ENCODE results near the gene LRRTM2. TPM values are rescaled to one million over a fixed set of nuclear protein-coding genes. Genes with fewer than 3 reads are reported as not detected.

LRRTM2 gene
- total and polyA plus RNA-seq, 2 donors (not counting 3 experiments of a cell fraction or from before 2014, with no cell fraction given) = 0.06 to 0.20 TPM

DNA sequence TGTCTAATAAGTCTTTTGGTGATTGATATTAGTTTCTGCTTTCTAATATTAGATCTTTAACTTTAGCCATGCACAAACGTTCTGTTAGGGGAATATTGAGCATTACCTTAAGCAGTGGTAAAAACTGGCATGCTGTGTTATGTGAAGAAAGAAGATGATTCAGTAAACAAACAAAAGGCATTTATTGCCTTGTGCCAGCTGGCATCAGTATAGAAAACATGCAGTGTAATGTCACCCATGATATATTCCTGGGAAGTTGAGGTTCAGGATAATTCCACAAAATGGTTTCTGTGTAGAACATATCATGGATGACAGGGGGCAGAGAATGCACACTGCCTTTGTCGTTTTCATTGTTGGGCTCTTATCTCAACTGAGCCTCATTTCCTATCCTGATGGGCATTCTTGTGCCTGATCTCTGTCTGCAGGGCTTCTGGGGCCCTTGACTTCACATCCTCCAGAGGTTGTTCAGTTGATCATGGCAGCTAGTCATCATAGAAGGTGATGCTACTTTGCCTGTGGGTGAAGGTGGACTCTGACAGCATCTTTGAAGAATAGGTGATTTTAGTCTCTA lies 24.2 kb downstream of the LRRTM2 start:
- no peak overlapping the region for H3K27ac ChIP-seq (ENCODE audit: insufficient read depth, low read depth, low read length)
- peaks cover 17% of the 10 kb centered on the region for H4K20me1 ChIP-seq (replicated peaks; ENCODE audit: control insufficient read depth, extremely low read depth, insufficient read depth, low read length)
- no peak overlapping the region for H3K4me2 ChIP-seq (ENCODE audit: insufficient read depth, low read length)
- DNase-seq (ENCODE audit: low read depth, low spot score) (peak; percentile 41), FAIRE-seq (no peak)
- H3K9ac ChIP-seq (replicated peaks; ENCODE audit: extremely low read depth, insufficient read depth, low read length) = no peak overlapping the region
- intact Hi-C loops (cut with micrococcal nuclease) (no loop called here), dilution Hi-C loops (cut with MboI; ENCODE audit: extremely low pct_ligation_motif_present, low sequenced_read_pairs) (no loop called here)
- H3K79me2 ChIP-seq (ENCODE audit: control insufficient read depth, insufficient read depth, low read length) = peaks cover 90% of the 10 kb centered on the region
- no peak overlapping the region for H3K4me3 ChIP-seq (replicated peaks in 1 of 3; ENCODE audit: insufficient read depth in 1 of 3, low read depth in 1 of 3, low read length in 3 of 3)
- TF ChIP-seq JUN (IDR thresholded peaks at IDR 0.05; ENCODE audit: borderline replicate concordance, insufficient read depth, insufficient read length, low read depth) (no peak), CTCF (IDR thresholded peaks at IDR 0.05; ENCODE audit: extremely low read depth in 1 of 2, insufficient read depth in 1 of 2, low read depth in 1 of 2, low read length in 2 of 2) (no peak), POLR2A (IDR thresholded peaks at IDR 0.05; ENCODE audit: low read depth, low read length) (no peak), FOS (IDR thresholded peaks at IDR 0.05; ENCODE audit: borderline replicate concordance, insufficient read depth, low read length) (no peak), MAX (IDR thresholded peaks at IDR 0.05; ENCODE audit: insufficient read depth, insufficient read length) (no peak), EZH2 (IDR thresholded peaks at IDR 0.05; ENCODE audit: borderline replicate concordance, low read depth, low read length, severe bottlenecking) (no peak), POLR2AphosphoS5 (IDR thresholded peaks at IDR 0.05; ENCODE audit: insufficient read depth, low read depth, low read length) (no peak), MYC (IDR thresholded peaks at IDR 0.05; ENCODE audit: low read depth, low read length) (no peak), GATA2 (IDR thresholded peaks at IDR 0.05; ENCODE audit: insufficient read depth, insufficient read length, low read depth, low read length) (no peak)
- no peaks in the 10 kb centered on the region for H3K9me3 ChIP-seq (replicated peaks; ENCODE audit: control insufficient read depth, insufficient read depth, low read length)
- H3K36me3 ChIP-seq (ENCODE audit: control insufficient read depth in 2 of 2, extremely low read depth in 1 of 2, insufficient read depth in 2 of 2, low read length in 2 of 2) = no peaks in the 10 kb centered on the region
- no peaks in the 10 kb centered on the region for H3K9me1 ChIP-seq (replicated peaks; ENCODE audit: control insufficient read depth, extremely low read depth, insufficient read depth, low read length)
- H3K4me1 ChIP-seq (ENCODE audit: control insufficient read depth, extremely low read depth, insufficient read depth, low read length) = peaks cover 24% of the 10 kb centered on the region
- H3K27me3 ChIP-seq (ENCODE audit: control insufficient read depth in 2 of 2, insufficient read depth in 2 of 2, low read length in 2 of 2) = no peaks in the 10 kb centered on the region
- BruUV-seq (replicated peaks) = no TSS peak
- H2AFZ ChIP-seq (ENCODE audit: low read depth, low read length) = no peak overlapping the region
- CTCF ChIA-PET = interaction anchor here (0.7 to 1.1 kb wide), 2 partner anchors 26 to 61 kb away, joined by 3 to 4 read pairs; no protein-coding TSS in a partner anchor
- POLR2A ChIA-PET = no interaction called here

All from endothelial cell of umbilical vein (primary cell).